Activated T-cell treated with anti-CD3 and anti-CD28 coated beads for 1 hour (primary cell): ENCODE data around the gene ALDH3B2.
"Not testable (repeated sequence)": the region's sequence is repeated elsewhere in the genome, so short reads cannot be mapped to it uniquely, and the experiment has no call there.

Experiments used
- DNase-seq: peaks from one replicate; pipeline ENCODE4 v3.0.0-alpha.2; 2020; ENCODE audit warnings: low read depth

The ALDH3B2 gene

GRCh38 chr11:67682126-67683034 lies 8.0 kb upstream of the ALDH3B2 start:
- not testable (repeated sequence) for DNase-seq

- DNase-seq, result no peak
Observed at GRCh38 chr11:67680696-67681470, 6.5 kb upstream of the ALDH3B2 start.

- no peak for DNase-seq
Observed at GRCh38 chr11:67675058-67675747, 780 bp upstream of the ALDH3B2 start.

- DNase-seq, result no peak
Observed at GRCh38 chr11:67673902-67674301, 521 bp downstream of the ALDH3B2 start.

- DNase-seq, result no peak
Observed at GRCh38 chr11:67673358-67673757, 1.1 kb downstream of the ALDH3B2 start.

GRCh38 chr11:67671211-67671520 lies 3.3 kb downstream of the ALDH3B2 start:
- DNase-seq, result no peak

GRCh38 chr11:67670316-67671210 lies 3.9 kb downstream of the ALDH3B2 start:
- DNase-seq, result no peak

- no peak for DNase-seq
Observed at GRCh38 chr11:67668192-67668551, 6.3 kb downstream of the ALDH3B2 start.

GRCh38 chr11:67667490-67668191 lies 6.8 kb downstream of the ALDH3B2 start:
- DNase-seq, result no peak

GRCh38 chr11:67666676-67667489 lies 7.5 kb downstream of the ALDH3B2 start:
- DNase-seq, result no peak

GRCh38 chr11:67666303-67666645 lies 8.1 kb downstream of the ALDH3B2 start:
- no peak for DNase-seq

- no peak for DNase-seq
Observed at GRCh38 chr11:67665541-67666302, 8.7 kb downstream of the ALDH3B2 start.

- no peak for DNase-seq
Observed at GRCh38 chr11:67664696-67665540, 9.5 kb downstream of the ALDH3B2 start.

GRCh38 chr11:67664213-67664585 lies 10.2 kb downstream of the ALDH3B2 start:
- DNase-seq, result no peak

- DNase-seq, result no peak
Observed at GRCh38 chr11:67663532-67664212, 10.8 kb downstream of the ALDH3B2 start.

- no peak for DNase-seq
Observed at GRCh38 chr11:67662835-67663531, 11.4 kb downstream of the ALDH3B2 start.

- no peak for DNase-seq
Observed at GRCh38 chr11:67662142-67662834, 12.1 kb downstream of the ALDH3B2 start.
